Tibial nerve (tissue), 4 donors: ENCODE results near the gene HOPX.

Source experiments
- CTCF ChIP-seq, 5 experiments: fragments of 200-600 bp in 3 of 5; fragments of 450-650 bp in 2 of 5; sonication (generic) in 3 of 5; IDR thresholded peaks; one replicate each; pipeline ENCODE4 v1.5.1; 2016 to 2019; ENCODE audit warnings: antibody characterized with exemption in 5 of 5, mild to moderate bottlenecking in 3 of 5, moderate library complexity in 2 of 5
- EP300 ChIP-seq, 2 donors: sonication (generic); formaldehyde crosslinking; IDR thresholded peaks; one replicate each; pipeline ENCODE4 v1.6.1; 2017; ENCODE audit warnings: antibody characterized with exemption in 2 of 2, mild to moderate bottlenecking in 1 of 2

- TF ChIP-seq CTCF (IDR thresholded peaks at IDR 0.05) (no peak), EP300 (IDR thresholded peaks at IDR 0.05) (no peak)
These were observed 43.9 kb downstream of the HOPX start for GRCh38 chr4:56637154-56637553.
